Kidney (tissue), 14 donors: ENCODE data around the gene STAG2. TPM values are rescaled to one million over a fixed set of nuclear protein-coding genes. Genes with fewer than 3 reads are reported as not detected.

Experiments used
- DNase-seq, 5 donors: peaks; one replicate each; pipeline ENCODE4 v3.0.0-alpha.2; 2013 to 2020
- FAIRE-seq: peaks from 2 replicates; lab custom pipeline; 2012; peaks lifted over from hg19 to GRCh38; lab: Jason Lieb, UNC
- H3K27ac ChIP-seq, 2 donors: one replicate each; pipeline ENCODE4 v1.7.0; 2013; ENCODE audit warnings: low read depth in 2 of 2, low read length in 2 of 2, inconsistent platforms in 1 of 2
- H3K27me3 ChIP-seq: one replicate; pipeline ENCODE4 v1.7.1; 2013; ENCODE audit warnings: low read length, inconsistent platforms; ENCODE audit not compliant: control insufficient read depth, insufficient read depth
- H3K36me3 ChIP-seq, 3 donors: one replicate each; pipeline versions ENCODE4 v1.7.0 to v1.7.1; 2013; ENCODE audit warnings: low read length in 3 of 3, control low read depth in 1 of 3, inconsistent platforms in 1 of 3; ENCODE audit not compliant: insufficient read depth in 3 of 3, control insufficient read depth in 2 of 3
- H3K4me1 ChIP-seq, 3 donors: one replicate each; pipeline versions ENCODE4 v1.7.0 to v1.7.1; 2013; ENCODE audit warnings: low read length in 3 of 3, inconsistent platforms in 1 of 3, low read depth in 1 of 3; ENCODE audit not compliant: control insufficient read depth in 2 of 3, insufficient read depth in 2 of 3
- H3K4me3 ChIP-seq, 3 donors: one replicate each; pipeline versions ENCODE4 v1.7.0 to v1.8.1; 2013; ENCODE audit warnings: low read length in 3 of 3, control low read depth in 1 of 3, inconsistent platforms in 1 of 3
- H3K9ac ChIP-seq, 3 donors: one replicate each; pipeline versions ENCODE4 v1.7.0 to v1.7.1; 2013; ENCODE audit warnings: low read length in 3 of 3, control low read depth in 1 of 3, inconsistent platforms in 1 of 3
- H3K9me3 ChIP-seq, 3 donors: one replicate each; pipeline versions ENCODE4 v1.7.0 to v1.7.1; 2013; ENCODE audit warnings: low read length in 3 of 3, control low read depth in 1 of 3, inconsistent platforms in 1 of 3; ENCODE audit not compliant: control insufficient read depth in 2 of 3, insufficient read depth in 1 of 3
- CTCF ChIP-seq: IDR thresholded peaks from 3 replicates; pipeline ENCODE4 v1.5.1; 2012; ENCODE audit warnings: mild to moderate bottlenecking, moderate library complexity, borderline replicate concordance; ENCODE audit not compliant: insufficient read depth; ENCODE audit errors: extremely low read depth
- intact Hi-C: fragments of 100-400 bp; cut with DNase I; formaldehyde crosslinking; loops from one replicate; pipeline ENCODE4 v1.11.1; 2022
- polyA plus RNA-seq: library from polyadenylated mRNA; stranded (reverse); fragments of 350-450 nt; fragmentation: Illumina TruSeq; extraction: RNeasy Lipid Tissue Mini Kit (QIAGEN cat#74804); gene quantifications from one replicate; pipeline ENCODE4 v1.2.3, GENCODE V29; 2014; ENCODE audit warnings: low read depth, low replicate concordance; ENCODE audit not compliant: insufficient read depth
- total RNA-seq: library from RNA; stranded (reverse); fragmentation: NEBNext Ultra II Directional; extraction: Animal tissue kit (Norgen Biotek cat#: 25700); gene quantifications from one replicate; pipeline ENCODE4 v1.2.1, GENCODE V29; 2021
- donor health status: control.
- donor health status: control.
- donor health status: control.
- donor health status: control.
- donor health status: control.
- donor health status: DM: yes; HTN: yes; CAD: no.
- donor health status: Normal renal cell carcinoma (clear cell type).

The STAG2 gene
- total and polyA plus RNA-seq, 2 donors from 2014 or later, result 18.2 to 66.0 TPM

DNA sequence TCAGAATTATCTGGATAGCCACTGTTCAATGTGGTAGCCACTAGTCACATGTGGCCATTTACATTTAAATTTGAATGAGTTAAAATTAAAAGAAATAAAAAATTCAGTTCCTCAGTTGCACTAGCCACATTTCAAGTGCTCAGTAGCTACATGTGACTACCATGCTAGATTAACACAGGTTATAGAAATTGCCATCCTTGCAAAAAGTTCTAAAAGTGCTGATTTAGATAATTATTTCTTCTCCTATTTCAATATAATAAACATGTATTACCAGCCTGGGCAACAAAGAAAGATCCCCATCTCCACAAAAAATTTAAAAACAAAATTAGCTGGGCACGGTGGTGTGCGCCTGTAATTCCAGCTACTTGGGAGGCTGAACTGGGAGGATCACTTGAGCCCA is 11.7 kb upstream of the STAG2 start:
- Histone ChIP-seq H3K27me3 (no peaks in the 10 kb centered on the region), H3K27ac (no peak overlapping the region), H3K4me1 (no peaks in the 10 kb centered on the region), H3K36me3 (no peaks in the 10 kb centered on the region), H3K9me3 (no peaks in the 10 kb centered on the region), H3K9ac (no peak overlapping the region), H3K4me3 (no peak overlapping the region)
- intact Hi-C loops, result no loop called here
- TF ChIP-seq CTCF, result no peak
- no peak for DNase-seq
- no peak for FAIRE-seq

GRCh38 chrX:123959281-123960063 is 2.0 kb upstream of the STAG2 start:
- Histone ChIP-seq H3K4me1 (no peaks in the 10 kb centered on the region), H3K36me3 (no peaks in the 10 kb centered on the region), H3K9ac (peak overlapping the region; percentile 60 to 89 (median 80)), H3K27me3 (no peaks in the 10 kb centered on the region), H3K4me3 (peak overlapping the region; percentile 65 to 83 (median 76)), H3K27ac (peak overlapping the region; percentile 90 to 94), H3K9me3 (no peaks in the 10 kb centered on the region)
- DNase-seq (peak; percentile 23 to 79 (median 59)), FAIRE-seq (no peak)
- no peak for TF ChIP-seq CTCF
- intact Hi-C loops, result no loop called here

- Histone ChIP-seq H3K36me3 (no peaks in the 10 kb centered on the region), H3K4me1 (no peaks in the 10 kb centered on the region), H3K4me3 (peak overlapping the region; percentile 74 to 94 (median 85)), H3K27me3 (no peaks in the 10 kb centered on the region), H3K9me3 (no peaks in the 10 kb centered on the region), H3K9ac (peak overlapping the region; percentile 67 to 99 (median 90)), H3K27ac (peak overlapping the region; percentile 98 to 99)
- FAIRE-seq, result no peak
- intact Hi-C loops, result no loop called here
- no peak for DNase-seq
- no peak for TF ChIP-seq CTCF
Observed at GRCh38 chrX:123960956-123961267, 594 bp upstream of the STAG2 start.

DNA sequence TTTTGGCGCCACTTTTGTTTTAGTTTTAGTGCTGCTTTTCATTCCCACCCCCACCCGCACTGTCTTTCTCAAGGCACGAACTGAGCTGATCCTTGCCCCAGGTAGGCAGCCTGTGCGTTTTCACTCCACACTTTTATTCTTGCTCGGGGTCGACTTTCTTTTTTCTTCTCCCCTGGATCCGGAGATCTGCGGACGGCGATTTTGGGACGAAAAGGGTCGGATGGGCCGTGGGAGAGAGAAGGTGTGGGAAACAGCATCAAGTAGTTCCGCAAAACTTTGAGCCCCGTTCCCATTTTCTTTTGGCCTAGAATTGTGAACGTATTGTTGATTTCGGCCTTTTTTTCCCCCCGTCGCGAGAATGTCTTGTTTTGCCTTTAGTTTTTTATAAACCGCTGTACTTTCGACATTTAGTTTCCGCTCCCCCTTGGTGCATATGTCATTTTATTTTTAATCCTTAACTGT is 531 bp downstream of the STAG2 start:
- FAIRE-seq (no peak), DNase-seq (no peak)
- Histone ChIP-seq H3K27me3 (no peaks in the 10 kb centered on the region), H3K4me3 (peak overlapping the region; percentile 77 to 94 (median 85)), H3K9me3 (no peaks in the 10 kb centered on the region), H3K36me3 (no peaks in the 10 kb centered on the region), H3K4me1 (no peaks in the 10 kb centered on the region), H3K9ac (peak overlapping the region; percentile 87 to 99 (median 93)), H3K27ac (peak overlapping the region; percentile 98 to 99)
- intact Hi-C loops, result no loop called here
- TF ChIP-seq CTCF, result no peak
